Peyer's patch (tissue), 4 donors: Measurements from ENCODE around the gene TNFAIP8.

Source experiments
- CTCF ChIP-seq, 6 experiments: fragments of 450-650 bp in 4 of 6; fragments of 200-600 bp in 2 of 6; sonication (generic) in 1 of 6; IDR thresholded peaks; one replicate each; pipeline ENCODE4 v1.5.1; 2017 to 2019; ENCODE audit warnings: antibody characterized with exemption in 6 of 6, mild to moderate bottlenecking in 3 of 6, moderate library complexity in 1 of 6
- POLR2A ChIP-seq, 2 donors: fragments of 450-650 bp; IDR thresholded peaks; one replicate each; pipeline ENCODE4 v1.5.1; 2017; ENCODE audit warnings: antibody characterized with exemption in 2 of 2, mild to moderate bottlenecking in 2 of 2, moderate library complexity in 2 of 2

GRCh38 chr5:119322312-119322947 lies 33.4 kb upstream of the TNFAIP8 start:
- TF ChIP-seq CTCF (IDR thresholded peaks at IDR 0.05) (no peak), POLR2A (IDR thresholded peaks at IDR 0.05) (no peak)
